IMR-90 (cell line): ENCODE data around the gene BTAF1.
"Not testable (repeated sequence)": the region's sequence is repeated elsewhere in the genome, so short reads cannot be mapped to it uniquely, and the experiment has no call there.

Experiments used
- CEBPB ChIP-seq: IDR thresholded peaks from 2 replicates; pipeline ENCODE4 v1.6.1; 2012; ENCODE audit warnings: low read depth, low read length, improper control_type of control experiment
- CHD1 ChIP-seq: IDR thresholded peaks from 2 replicates; pipeline ENCODE4 v1.6.1; 2012; ENCODE audit warnings: low read depth, low read length, improper control_type of control experiment
- MAFK ChIP-seq: IDR thresholded peaks from 2 replicates; pipeline ENCODE4 v1.6.1; 2012; ENCODE audit warnings: low read depth, low read length, improper control_type of control experiment
- MXI1 ChIP-seq: IDR thresholded peaks from 2 replicates; pipeline ENCODE4 v1.6.1; 2012; ENCODE audit warnings: low read depth, mild to moderate bottlenecking, low read length, moderate library complexity, borderline replicate concordance
- RFX5 ChIP-seq: IDR thresholded peaks from 2 replicates; pipeline ENCODE4 v1.8.0; 2012; ENCODE audit warnings: low read depth, mild to moderate bottlenecking, low read length, moderate library complexity
- TF ChIP-seq, protein P1 (sequence below): conservative IDR thresholded peaks from 2 replicates; pipeline ENCODE4 v1.5.1; 2012; ENCODE audit warnings: mild to moderate bottlenecking, low read depth, low read length, improper control_type of control experiment

DNA sequence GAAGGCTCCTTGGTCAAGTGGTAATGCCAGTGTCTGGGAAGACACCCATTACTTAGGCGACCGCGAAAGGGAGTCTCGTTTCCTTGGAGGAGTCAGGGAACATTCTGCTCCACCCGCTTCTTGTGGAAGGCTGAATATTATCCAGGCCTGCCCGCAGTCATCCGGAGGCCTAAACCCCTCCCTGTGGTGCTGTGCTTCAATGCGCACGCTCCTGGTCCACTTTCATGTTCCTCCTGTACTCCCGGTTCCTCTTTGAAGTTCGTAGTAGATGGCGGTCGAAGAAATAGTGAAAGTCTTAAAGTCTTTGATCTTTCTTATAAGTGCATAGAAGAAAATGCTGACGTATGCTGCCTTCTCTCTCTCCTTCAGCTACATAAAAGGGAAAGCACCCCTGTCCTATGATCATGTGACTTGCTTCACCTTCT, 29.3 kb upstream of the BTAF1 start:
- TF ChIP-seq, protein P1, sequence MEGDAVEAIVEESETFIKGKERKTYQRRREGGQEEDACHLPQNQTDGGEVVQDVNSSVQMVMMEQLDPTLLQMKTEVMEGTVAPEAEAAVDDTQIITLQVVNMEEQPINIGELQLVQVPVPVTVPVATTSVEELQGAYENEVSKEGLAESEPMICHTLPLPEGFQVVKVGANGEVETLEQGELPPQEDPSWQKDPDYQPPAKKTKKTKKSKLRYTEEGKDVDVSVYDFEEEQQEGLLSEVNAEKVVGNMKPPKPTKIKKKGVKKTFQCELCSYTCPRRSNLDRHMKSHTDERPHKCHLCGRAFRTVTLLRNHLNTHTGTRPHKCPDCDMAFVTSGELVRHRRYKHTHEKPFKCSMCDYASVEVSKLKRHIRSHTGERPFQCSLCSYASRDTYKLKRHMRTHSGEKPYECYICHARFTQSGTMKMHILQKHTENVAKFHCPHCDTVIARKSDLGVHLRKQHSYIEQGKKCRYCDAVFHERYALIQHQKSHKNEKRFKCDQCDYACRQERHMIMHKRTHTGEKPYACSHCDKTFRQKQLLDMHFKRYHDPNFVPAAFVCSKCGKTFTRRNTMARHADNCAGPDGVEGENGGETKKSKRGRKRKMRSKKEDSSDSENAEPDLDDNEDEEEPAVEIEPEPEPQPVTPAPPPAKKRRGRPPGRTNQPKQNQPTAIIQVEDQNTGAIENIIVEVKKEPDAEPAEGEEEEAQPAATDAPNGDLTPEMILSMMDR: not testable (repeated sequence)
- not testable (repeated sequence) for TF ChIP-seq CEBPB, MXI1, MAFK, RFX5, CHD1
